Activated B cell treated with CpG ODN at 0.5 μM for 24 hours (primary cell): Measurements from ENCODE around the gene SMDT1. TPM values are rescaled to one million over a fixed set of nuclear protein-coding genes. Genes with fewer than 3 reads are reported as not detected.
A peak's percentile ranks its signal among the peaks of the same experiment; 100 is the strongest.
"Not testable (repeated sequence)": the region's sequence is repeated elsewhere in the genome, so short reads cannot be mapped to it uniquely, and the experiment has no call there.

Experiments
- ATAC-seq: fragments of 200-7000 bp; cut with Tn5 transposase; one replicate; pipeline ENCODE4 v1.10.0; 2021; ENCODE audit warnings: low read depth, mild to moderate bottlenecking, moderate library complexity
- CTCF ChIA-PET: fragments of 350-600 bp; sonication (Branson Sonifier 250); formaldehyde crosslinking; loops from one replicate; lab custom pipeline; 2021; ENCODE audit warnings: antibody characterized with exemption; lab: Charles Lee
- POLR2A ChIA-PET: fragments of 350-600 bp; sonication (Branson Sonifier 250); formaldehyde crosslinking; loops from one replicate; lab custom pipeline; 2021; ENCODE audit warnings: antibody characterized with exemption; lab: Charles Lee
- DNase-seq: peaks from one replicate; pipeline ENCODE4 v3.0.0; 2022
- H3K27ac Mint-ChIP-seq: one replicate; pipeline ENCODE4 v1.8.0; 2020; ENCODE audit warnings: mixed read lengths
- H3K27me3 Mint-ChIP-seq: one replicate; pipeline ENCODE4 v1.8.0; 2021; ENCODE audit warnings: mixed read lengths
- H3K36me3 Mint-ChIP-seq: one replicate; pipeline ENCODE4 v1.8.0; 2021; ENCODE audit warnings: low read depth, mixed read lengths
- H3K4me1 Mint-ChIP-seq: one replicate; pipeline ENCODE4 v1.8.0; 2021; ENCODE audit warnings: mixed read lengths
- H3K4me3 Mint-ChIP-seq: one replicate; pipeline ENCODE4 v1.8.0; 2020; ENCODE audit warnings: mild to moderate bottlenecking, mixed read lengths
- H3K9me3 Mint-ChIP-seq: one replicate; pipeline ENCODE4 v1.8.0; 2020; ENCODE audit warnings: mixed read lengths
- CTCF ChIP-seq: fragments of 200-600 bp; IDR thresholded peaks from one replicate; pipeline ENCODE4 v1.8.0; 2022; ENCODE audit warnings: antibody characterized with exemption, mild to moderate bottlenecking
- intact Hi-C: fragments of 100-400 bp; cut with micrococcal nuclease; formaldehyde crosslinking; loops from one replicate; pipeline ENCODE4 v1.15.1; 2024
- total RNA-seq: library from RNA; stranded (reverse); gene quantifications from 2 replicates; pipeline ENCODE4 v1.2.3, GENCODE V29; 2022

SMDT1 gene
- total RNA-seq, 1 donor from 2014 or later, result 165 TPM

GRCh38 chr22:42070517-42071422 lies 8.7 kb upstream of the SMDT1 start, which contains the start of gene NAGA:
Gene NAGA (minus strand): TSS chr22:42070812. CDS start chr22:42070297, 515 bp downstream.
- Mint-ChIP-seq H3K4me3 (peak within 1 kb of the TSS; percentile 89), H3K9me3 (no peaks in the 10 kb centered on the region), H3K27me3 (no peaks in the 10 kb centered on the region), H3K36me3 (peaks cover 23% of the 10 kb centered on the region), H3K4me1 (peaks cover 32% of the 10 kb centered on the region), H3K27ac (peak within 1 kb of the TSS; percentile 89)
- POLR2A ChIA-PET, result interaction anchor here (0.5 to 3.7 kb wide), 13 partner anchors 9 to 689 kb away, joined by 3 to 47 read pairs (median 5); partner anchors contain the start of genes NDUFA6, SMDT1, SREBF2 and TNFRSF13C
- intact Hi-C loops, result loop anchor here (1.0 to 5.0 kb wide), 6 partner anchors 9 to 383 kb away; partner anchors contain the start of genes NDUFA6, SMDT1, SNU13 and WBP2NL
- CTCF ChIA-PET, result interaction anchor here (0.7 to 1.7 kb wide), 2 partner anchors 20 to 36 kb away, joined by 3 to 6 read pairs; partner anchors contain the start of gene NDUFA6
- peak; percentile 76 for DNase-seq
- peak; percentile 96 for ATAC-seq
- TF ChIP-seq CTCF, result no peak

GRCh38 chr22:42071508-42071907 lies 8.0 kb upstream of the SMDT1 start:
- POLR2A ChIA-PET, result interaction anchor here (0.6 to 3.7 kb wide), 5 partner anchors 8 to 104 kb away, joined by 3 to 47 read pairs (median 20); partner anchors contain the start of genes NDUFA6, SMDT1 and WBP2NL
- H3K27me3 Mint-ChIP-seq, H3K27ac Mint-ChIP-seq, CTCF ChIA-PET, ATAC-seq, DNase-seq, H3K9me3 Mint-ChIP-seq: not testable (repeated sequence)
- intact Hi-C loops, result loop anchor here (2.0 to 5.0 kb wide), 2 partner anchors 105 to 384 kb away; partner anchors contain the start of gene SNU13
- Mint-ChIP-seq H3K4me3 (peak overlapping the region; percentile 89), H3K4me1 (peaks cover 32% of the 10 kb centered on the region), H3K36me3 (peaks cover 18% of the 10 kb centered on the region)

GRCh38 chr22:42072606-42073330 lies 6.7 kb upstream of the SMDT1 start:
- DNase-seq (no peak), ATAC-seq (no peak)
- CTCF ChIA-PET, result no interaction called here
- Mint-ChIP-seq H3K9me3 (no peaks in the 10 kb centered on the region), H3K4me1 (peaks cover 32% of the 10 kb centered on the region), H3K4me3 (peak overlapping the region; percentile 75), H3K36me3 (peaks cover 5% of the 10 kb centered on the region), H3K27me3 (no peaks in the 10 kb centered on the region), H3K27ac (peak overlapping the region; percentile 18)
- intact Hi-C loops, result loop anchor here (5.0 kb wide), 1 partner anchor 385 kb away; the partner anchor contains the start of gene SNU13
- TF ChIP-seq CTCF, result no peak
- POLR2A ChIA-PET, result interaction anchor here (0.5 kb wide), 1 partner anchor 784 kb away, joined by 3 read pairs; no protein-coding TSS in a partner anchor

- ATAC-seq, result no peak
- H3K36me3 Mint-ChIP-seq, result peaks cover 2% of the 10 kb centered on the region
- no peak for DNase-seq
- ChIA-PET POLR2A (interaction anchor here (1.4 kb wide), 1 partner anchor 17 kb away, joined by 8 read pairs; the partner anchor contains the start of gene NDUFA6), CTCF (no interaction called here)
- no peaks in the 10 kb centered on the region for H3K9me3 Mint-ChIP-seq
- peaks cover 32% of the 10 kb centered on the region for H3K4me1 Mint-ChIP-seq
- intact Hi-C loops, result loop anchor here (5.0 kb wide), 1 partner anchor 386 kb away; the partner anchor contains the start of gene SNU13
- no peak for TF ChIP-seq CTCF
- H3K4me3 Mint-ChIP-seq, result peak overlapping the region; percentile 75
- peak overlapping the region; percentile 56 for H3K27ac Mint-ChIP-seq
- H3K27me3 Mint-ChIP-seq, result no peaks in the 10 kb centered on the region
Measured at GRCh38 chr22:42073621-42074041, 5.9 kb upstream of the SMDT1 start.
